ENCODE data around the gene B3GNT5.

Gene B3GNT5

DNA sequence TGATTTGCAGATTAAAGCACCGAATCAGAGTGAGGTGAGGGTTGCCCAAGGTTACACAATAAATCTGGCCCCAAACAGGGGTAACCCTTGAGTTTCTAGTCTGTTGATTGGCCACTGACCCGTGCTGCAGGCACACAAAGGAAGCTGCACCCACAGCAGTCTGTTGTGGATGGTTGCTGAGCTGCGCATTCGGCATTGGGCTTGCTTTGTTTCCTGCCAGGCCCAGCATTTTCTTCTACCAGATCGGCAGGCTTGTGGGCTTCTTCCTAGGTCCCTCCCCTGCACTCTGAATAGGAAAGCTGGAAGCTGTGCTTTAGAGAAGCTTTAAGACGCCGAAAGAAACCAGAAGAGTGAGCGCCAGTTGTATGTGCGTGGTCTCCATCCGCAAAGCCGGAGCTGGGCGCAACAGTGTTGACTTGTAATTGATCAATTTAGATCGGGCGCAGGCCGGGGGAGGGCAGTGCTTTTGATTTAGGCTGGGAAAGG is 12.1 kb downstream of the B3GNT5 start:
- no peak for DNase-seq (ENCODE audit: low read depth in 3 of 3)

DNA sequence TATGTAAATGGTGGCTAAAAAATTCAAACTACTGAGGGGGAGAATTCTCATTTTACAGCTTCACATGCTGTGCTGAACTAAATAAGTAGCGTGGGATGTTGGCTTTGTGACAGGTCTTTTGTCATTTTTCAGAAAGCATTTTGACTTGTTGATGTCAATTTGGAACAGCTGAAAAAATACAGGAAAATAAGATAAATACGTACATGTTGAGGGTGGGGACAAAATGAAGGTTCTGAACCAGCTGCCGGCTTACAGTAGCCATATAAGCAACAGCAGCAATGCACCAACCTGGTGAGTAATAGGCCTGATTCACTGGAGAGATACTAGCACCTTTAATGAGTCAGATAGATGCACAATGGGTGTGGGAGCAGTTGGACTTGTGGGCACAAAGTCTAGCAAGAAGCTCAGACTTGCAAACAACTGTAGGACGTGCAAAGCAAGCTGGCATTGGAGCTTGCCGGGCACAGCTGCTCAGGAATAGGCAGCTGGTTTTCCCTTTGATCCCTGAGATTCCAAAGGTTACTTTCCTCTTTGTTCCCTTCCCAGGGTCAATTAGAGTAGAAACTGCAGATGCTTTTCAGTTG is 12.9 kb downstream of the B3GNT5 start:
- peak in 1 of 3 experiments; percentile 15 for DNase-seq (ENCODE audit: low read depth in 3 of 3)

DNA sequence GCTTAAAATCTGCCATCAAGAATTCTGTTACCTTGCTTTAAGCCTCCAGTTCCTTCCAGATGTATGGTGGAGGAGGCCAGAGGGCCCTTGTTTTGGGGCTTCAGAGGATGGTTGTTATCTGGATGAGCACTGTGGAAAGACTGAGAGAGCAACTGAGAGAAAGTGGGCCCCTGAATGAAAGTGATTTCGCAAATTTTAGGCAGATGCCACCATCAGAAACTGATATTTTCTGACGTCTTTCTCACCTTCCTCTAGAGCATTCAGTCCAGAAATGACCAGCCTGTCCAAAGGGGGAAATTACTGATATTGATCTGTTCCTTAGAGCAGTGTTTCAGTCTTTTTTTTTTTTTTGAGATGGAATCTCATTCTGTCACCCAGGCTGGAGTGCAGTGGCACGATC is 13.4 kb downstream of the B3GNT5 start:
- DNase-seq (ENCODE audit: low read depth in 3 of 3) = no peak

DNA sequence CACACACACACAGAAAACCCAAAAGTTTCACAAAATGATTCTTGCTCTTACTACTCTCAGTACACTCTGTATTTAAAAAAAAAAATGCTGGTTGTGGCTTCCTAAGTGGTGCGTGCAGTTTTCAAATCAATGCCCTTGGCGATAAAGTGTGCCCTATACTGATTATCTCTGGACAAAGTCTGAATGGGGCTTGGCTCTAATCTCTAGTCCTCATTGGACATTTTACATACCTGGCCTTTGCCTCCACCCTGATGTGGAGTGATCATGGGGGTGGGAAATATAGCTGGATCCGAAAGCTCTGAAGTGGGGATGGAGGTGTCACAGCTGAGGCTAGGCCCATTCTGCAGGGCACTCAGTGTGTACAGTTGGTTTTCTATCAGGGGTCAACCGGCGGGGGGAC is 14.1 kb downstream of the B3GNT5 start:
- no peak for DNase-seq (ENCODE audit: low read depth in 3 of 3)

DNA sequence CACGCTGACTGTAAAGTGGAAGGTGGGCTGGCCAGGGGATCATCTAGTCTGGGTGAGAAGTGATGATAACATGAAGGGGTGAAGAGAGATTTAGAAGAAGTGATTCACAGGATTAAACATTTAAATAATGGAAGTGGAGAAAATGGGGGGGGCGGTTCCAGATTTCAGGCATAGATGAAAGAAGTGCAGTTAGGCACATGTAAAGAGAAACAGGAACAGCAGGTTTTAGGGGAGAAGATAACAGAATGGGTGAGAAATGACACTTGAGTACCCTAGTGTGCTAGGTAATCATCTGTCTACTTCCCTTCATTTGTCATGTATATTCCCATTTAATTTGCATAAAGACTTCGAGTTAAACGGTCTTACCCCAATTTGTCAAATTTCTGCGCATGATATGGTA is 15.3 kb downstream of the B3GNT5 start:
- DNase-seq (ENCODE audit: low read depth in 3 of 3) = no peak

DNA sequence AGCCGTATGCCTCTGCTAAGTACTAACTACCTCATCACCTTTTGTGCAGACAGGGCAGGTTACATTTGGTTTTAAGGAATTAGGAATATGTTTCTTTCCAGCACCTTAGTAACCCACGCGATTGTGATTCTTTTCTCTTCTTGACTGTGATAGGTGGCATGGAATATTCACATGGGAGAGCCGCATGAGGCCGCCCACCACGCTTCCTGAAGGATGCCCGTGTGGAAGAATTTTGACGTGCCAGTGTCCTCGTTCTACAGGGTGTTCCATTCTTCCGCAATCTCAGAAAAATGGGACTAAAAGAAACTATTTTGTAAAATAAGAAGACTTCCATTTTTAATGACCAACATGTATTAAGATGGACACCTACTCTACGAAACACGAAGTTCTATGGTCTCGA is 16.3 kb downstream of the B3GNT5 start:
- no peak for DNase-seq (ENCODE audit: low read depth in 3 of 3)

DNA sequence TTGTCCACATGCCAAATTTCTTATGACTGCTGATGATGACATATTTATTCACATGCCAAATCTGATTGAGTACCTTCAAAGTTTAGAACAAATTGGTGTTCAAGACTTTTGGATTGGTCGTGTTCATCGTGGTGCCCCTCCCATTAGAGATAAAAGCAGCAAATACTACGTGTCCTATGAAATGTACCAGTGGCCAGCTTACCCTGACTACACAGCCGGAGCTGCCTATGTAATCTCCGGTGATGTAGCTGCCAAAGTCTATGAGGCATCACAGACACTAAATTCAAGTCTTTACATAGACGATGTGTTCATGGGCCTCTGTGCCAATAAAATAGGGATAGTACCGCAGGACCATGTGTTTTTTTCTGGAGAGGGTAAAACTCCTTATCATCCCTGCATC is 17.3 kb downstream of the B3GNT5 start:
- no peak for DNase-seq (ENCODE audit: low read depth in 3 of 3)

DNA sequence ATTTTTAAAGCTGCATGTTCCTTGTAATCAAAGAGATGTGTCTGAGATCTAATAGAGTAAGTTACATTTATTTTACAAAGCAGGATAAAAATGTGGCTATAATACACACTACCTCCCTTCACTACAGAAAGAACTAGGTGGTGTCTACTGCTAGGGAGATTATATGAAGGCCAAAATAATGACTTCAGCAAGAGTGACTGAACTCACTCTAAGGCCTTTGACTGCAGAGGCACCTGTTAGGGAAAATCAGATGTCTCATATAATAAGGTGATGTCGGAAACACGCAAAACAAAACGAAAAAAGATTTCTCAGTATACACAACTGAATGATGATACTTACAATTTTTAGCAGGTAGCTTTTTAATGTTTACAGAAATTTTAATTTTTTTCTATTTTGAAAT is 19.1 kb downstream of the B3GNT5 start:
- no peak for DNase-seq (ENCODE audit: low read depth in 3 of 3)

DNA sequence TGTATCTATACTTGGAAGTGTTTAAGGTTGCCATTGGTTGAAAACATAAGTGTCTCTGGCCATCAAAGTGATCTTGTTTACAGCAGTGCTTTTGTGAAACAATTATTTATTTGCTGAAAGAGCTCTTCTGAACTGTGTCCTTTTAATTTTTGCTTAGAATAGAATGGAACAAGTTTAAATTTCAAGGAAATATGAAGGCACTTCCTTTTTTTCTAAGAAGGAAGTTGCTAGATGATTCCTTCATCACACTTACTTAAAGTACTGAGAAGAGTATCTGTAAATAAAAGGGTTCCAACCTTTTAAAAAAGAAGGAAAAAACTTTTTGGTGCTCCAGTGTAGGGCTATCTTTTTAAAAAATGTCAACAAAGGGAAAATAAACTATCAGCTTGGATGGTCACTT is 19.7 kb downstream of the B3GNT5 start:
- no peak for DNase-seq (ENCODE audit: low read depth in 3 of 3)

DNA sequence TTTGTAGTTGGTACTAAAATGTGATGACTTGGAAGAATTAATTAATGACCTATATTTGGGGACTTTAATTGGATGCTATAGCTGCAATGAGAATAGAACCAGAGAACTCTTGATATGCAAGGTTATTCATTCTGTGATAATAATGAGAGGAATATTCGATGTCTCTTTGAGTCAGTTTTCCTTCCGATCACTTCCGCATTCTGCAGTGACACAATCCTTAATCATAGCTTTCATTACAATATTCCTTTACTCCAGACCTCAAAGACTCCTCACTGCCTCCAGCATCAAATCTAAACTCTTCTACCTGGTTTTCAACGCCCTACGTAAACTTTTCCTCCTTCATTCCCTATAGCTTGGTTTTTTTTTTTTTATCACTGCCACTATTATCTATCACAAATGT is 21.6 kb downstream of the B3GNT5 start:
- no peak for DNase-seq (ENCODE audit: low read depth in 3 of 3)

DNA sequence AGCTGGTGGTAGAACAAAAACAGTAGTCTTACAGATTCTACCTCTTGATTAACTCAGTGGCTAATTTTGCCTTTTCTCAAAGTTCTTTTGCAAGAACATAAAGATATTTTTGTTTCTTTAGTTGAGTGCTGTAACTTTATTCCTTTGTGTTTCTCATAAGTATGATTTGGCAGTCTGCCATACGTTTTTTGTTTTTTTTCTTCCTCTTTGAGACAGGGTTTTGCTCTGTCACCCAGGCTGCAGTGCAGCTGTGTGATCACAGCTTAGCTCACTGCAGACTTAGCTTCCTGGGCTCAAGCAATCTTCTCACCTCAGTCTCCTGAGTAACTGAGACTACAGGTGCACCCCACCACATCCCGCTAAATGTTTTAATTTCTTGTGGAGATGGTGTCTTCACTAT is 22.4 kb downstream of the B3GNT5 start:
- DNase-seq (ENCODE audit: low read depth in 3 of 3) = no peak

DNA sequence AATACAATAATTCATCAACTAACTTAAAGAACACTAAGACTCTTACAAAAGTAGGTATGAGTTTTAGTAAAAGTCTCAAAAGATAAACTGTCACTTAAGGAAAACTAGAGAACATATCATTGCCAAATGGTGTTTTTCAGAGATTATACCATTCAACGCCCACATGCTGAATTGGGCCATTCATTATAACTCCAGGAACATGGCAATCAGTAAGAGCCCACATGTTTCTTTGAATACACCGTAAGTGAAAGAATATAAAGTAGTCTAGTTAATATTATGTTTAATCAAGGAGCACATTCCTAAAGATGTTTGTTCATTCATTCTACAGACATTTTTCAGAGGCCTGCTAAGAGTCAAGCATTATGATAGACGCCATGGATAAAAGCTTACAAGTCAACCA is 22.9 kb downstream of the B3GNT5 start:
- no peak for DNase-seq (ENCODE audit: low read depth in 3 of 3)

DNA sequence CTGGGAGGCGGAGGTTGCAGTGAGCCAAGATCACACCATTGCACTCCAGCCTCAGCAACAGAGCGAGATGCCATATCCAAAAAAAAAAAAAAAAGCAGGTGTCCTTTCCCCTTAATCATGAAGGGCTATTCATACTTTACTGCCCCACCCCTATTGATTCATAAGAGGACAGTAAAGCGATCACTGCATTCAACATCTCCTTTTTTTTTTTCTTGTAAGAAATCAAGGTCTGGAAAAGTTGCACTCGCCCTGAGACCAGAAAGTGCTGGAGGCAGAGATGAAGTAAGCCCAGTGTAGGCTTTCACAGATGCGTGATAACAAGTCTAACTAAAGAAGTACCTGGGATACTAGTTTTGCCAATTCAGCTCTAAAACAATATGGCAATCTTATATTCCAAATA is 24.2 kb downstream of the B3GNT5 start:
- no peak for DNase-seq (ENCODE audit: low read depth in 3 of 3)

DNA sequence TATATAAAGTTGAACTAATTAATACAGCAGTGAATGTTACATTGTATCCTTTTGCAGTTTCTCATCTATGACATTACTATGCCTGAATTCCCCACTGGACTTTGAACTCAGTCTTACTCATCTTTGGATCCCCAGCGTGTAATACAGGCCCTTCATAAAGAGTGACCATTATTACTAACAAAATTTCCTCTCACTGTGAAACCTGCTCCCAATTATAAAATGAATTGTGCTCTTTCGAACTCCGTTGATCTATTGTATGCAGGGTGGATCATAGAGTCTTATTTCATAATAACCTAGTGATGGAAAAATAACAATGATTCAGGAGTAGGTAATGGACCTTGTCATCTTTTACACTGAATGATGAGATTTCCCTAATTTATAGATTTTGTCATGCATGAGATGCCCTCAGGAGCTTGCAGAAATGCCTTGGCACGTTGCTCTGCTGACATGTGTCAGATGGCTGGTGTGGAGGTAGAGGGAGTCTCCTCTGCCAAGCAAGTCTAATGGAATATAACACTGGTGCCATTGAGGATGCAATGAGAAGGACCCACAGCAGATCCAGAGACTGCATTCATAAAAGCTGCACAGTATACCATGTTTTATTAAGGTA is 25.5 kb downstream of the B3GNT5 start:
- no peak for DNase-seq (ENCODE audit: low read depth in 3 of 3)

DNA sequence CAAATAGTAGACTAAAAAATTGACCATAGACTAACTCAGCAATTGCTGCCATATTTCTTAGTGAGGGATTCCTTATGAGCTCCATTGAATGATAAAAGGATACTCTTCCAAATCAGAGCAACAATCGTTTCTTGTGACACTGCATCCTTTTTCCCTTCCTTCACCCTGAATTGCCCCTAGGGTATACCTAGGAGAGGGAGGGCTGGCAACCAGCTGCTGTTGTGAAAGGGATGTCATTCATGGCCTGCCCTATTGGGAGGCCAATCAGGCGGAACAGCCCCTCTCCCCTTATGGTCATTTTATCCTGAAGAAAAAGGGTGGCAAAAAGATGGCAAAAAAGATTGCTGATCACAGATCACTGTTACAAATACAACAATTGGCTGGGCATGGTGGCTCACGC is 26.3 kb downstream of the B3GNT5 start:
- no peak for DNase-seq (ENCODE audit: low read depth in 3 of 3)

DNA sequence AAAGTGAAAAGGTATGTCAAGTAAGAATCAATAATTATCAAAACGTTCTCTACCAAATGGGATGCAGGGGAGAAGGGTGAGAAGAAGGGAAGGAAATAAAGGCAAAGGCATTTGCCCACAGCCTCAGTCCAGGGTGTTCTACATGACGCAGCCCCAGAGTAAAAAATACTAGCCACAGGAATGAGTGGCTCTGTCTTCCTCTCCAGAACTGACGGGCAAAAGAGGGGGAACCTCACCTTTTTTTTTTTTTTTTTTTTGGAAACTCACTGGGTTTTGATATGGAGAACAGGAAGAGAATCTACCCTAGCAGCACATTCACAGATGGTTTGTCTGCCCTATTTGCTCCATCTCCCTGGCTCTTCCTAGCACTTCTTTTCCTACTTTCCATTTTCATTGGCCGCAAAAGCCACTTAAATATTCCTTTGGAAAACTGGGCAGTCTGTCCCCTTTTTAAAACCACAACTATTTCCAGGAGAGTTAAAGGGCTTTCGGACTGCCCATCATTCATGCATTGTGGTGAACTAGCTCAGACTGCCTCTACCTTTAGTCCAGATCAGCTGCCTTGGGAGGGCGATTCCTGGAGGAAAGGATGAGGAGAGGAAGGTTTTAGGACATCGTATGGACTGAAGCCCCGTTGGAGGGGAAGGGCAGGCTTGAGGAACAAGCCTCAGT is 28.2 kb downstream of the B3GNT5 start:
- no peak for DNase-seq (ENCODE audit: low read depth in 3 of 3)

DNA sequence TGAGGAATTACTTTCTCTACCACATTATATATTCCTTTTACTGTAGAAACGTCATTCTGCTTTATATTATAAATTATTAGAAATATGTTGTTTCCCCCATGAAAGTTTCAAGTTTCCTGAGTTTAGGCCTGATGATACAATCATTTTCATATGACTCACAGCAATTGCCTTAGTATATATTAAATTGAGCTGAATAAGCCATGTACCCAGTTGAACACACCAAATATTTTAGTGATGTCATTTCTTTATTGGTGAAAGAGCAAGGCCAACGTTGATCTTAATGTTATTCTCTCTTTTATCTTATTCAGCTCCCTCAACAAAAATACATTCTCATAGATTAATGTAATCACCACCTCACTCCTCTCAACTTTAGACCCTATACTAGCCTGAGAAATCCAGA is 30.8 kb downstream of the B3GNT5 start:
- no peak for DNase-seq (ENCODE audit: low read depth in 3 of 3)

DNA sequence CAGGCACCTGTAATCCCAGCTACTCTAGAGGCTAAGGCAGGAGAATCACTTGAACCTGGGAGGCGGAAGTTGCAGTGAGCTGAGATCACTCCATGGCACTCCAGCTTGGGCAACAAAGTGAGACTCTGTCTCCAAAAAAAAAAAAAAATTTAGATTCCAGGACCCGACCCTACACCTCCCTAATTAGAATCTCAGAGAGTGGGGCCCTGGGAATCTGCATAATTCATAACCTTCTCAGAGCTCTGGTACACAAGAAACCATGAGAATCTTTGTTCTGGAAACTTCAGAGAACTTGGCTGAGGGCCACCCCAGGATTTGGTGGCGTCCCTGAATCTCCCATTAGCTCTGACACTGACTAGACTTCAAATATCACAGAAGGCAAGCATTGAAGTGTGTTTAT is 31.5 kb downstream of the B3GNT5 start:
- DNase-seq (ENCODE audit: low read depth in 3 of 3) = no peak

DNA sequence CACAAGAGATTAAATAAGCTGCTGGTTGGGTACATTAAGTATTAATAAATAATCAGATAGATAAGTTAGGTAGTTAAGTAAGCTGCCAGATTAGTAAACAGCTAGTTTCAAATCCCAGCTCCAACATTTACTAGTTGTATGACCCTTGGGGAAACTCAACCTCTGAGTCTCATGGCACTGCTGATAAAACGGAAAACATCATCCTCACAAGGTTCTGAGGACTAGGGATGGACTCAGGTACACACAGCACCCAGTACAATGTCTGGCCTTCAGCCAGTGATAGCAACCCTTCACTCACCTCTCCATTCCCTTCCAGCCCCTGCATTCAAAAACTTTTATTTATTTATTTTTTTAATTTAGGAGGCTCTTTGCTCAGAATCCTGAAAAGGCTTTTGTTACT is 32.3 kb downstream of the B3GNT5 start:
- no peak for DNase-seq (ENCODE audit: low read depth in 3 of 3)

DNA sequence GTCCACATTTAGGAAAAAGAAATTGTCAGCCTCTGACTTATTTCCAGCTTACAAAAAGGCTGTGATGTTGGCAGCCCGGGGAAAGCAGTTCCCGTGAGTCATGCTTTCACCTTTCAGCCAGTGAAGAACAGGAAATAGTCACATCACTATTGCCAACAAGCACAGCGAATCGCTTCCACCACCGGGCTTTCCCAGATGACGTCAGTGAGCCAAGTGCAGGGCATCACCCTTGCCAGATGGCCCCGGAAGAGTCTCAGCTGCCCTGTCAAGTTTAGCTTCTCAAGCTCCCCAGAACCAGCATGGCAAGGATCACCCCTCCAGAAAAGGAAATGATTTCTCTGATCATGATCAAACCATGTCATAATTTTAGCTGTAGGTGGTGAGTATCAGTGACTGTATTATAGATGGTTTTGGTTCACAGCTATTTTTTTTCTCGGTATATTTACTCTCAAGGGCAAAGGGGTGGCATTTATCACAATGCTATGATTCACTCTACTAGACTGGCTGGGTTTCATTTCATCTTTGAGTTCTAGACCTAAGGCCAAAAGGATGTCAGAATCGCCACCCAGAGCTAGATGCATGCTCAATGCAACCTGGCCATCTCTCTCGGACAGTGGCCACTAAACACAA is 32.9 kb downstream of the B3GNT5 start:
- peak; percentile 73 to 89 (median 87) for DNase-seq (ENCODE audit: low read depth in 3 of 3)

DNA sequence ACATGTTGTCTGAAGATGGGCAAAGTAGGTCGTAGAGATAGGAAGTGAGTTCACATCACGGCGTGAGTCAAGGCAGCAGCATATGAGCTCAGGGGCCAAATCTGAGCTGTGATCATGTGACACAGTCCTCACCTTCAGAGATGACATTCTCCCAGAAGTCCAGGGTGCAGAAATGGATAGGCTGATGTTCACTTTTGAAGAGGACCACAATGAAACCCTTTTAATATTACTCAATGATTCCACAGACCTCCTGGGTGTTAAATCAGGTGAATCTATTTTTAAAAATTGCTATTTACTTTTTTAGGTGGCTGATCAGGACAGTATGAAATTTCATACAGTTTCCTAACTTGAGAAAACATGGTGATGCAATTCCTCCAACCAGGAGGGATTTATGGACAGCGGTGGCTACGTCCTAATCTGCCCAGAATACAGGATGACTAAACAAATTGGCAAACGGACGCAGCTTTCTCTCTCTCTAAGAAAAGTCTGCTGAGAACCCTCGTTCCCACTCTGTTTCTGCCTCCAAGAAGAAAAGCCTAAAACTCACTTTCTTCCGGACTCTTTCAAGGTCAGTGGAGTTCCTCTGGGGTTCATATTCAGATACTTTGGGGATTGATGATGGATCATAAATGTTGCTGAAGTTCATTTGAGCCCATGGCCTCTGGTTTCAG is 34.4 kb downstream of the B3GNT5 start:
- DNase-seq (ENCODE audit: low read depth in 3 of 3) = no peak

DNA sequence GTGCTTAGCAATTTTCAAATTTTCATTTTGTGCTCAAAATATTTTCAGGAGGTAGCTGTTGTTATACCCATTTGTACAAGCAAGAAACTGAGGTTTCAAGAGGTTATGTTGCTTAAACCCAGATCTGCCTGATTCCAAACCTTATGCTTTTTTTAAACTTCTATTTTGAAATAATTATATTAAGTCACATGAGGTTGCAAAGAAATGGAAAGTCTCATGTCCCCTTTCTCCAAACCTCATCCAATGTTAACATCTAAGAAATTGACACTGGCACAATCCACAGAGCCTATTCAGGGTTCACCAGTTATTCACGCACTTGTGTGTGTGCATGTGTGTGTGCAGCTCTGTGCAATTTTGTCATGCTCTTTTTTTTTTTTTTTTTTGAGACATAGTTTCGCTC is 35.1 kb downstream of the B3GNT5 start:
- DNase-seq (ENCODE audit: low read depth in 3 of 3) = no peak
